CD4-positive, alpha-beta T cell treated with Interferon alpha-2 for 1 hour (primary cell): Measurements from ENCODE around the gene C6orf62.
"Not testable (repeated sequence)": the region's sequence is repeated elsewhere in the genome, so short reads cannot be mapped to it uniquely, and the experiment has no call there.

ENCODE experiments used
- DNase-seq, 2 donors: peaks; one replicate each; pipeline ENCODE4 v3.0.0-alpha.2; 2020 to 2022

C6orf62 gene

GRCh38 chr6:24719125-24719971 is at the start of gene C6orf62:
C6orf62 (minus strand) TSS chr6:24719154; CDS start chr6:24718668, 486 bp downstream.
- DNase-seq, result peak; percentile 41 to 62

- no peak for DNase-seq
These were observed 49.4 kb upstream of the C6orf62 start for GRCh38 chr6:24768361-24768760.

DNA sequence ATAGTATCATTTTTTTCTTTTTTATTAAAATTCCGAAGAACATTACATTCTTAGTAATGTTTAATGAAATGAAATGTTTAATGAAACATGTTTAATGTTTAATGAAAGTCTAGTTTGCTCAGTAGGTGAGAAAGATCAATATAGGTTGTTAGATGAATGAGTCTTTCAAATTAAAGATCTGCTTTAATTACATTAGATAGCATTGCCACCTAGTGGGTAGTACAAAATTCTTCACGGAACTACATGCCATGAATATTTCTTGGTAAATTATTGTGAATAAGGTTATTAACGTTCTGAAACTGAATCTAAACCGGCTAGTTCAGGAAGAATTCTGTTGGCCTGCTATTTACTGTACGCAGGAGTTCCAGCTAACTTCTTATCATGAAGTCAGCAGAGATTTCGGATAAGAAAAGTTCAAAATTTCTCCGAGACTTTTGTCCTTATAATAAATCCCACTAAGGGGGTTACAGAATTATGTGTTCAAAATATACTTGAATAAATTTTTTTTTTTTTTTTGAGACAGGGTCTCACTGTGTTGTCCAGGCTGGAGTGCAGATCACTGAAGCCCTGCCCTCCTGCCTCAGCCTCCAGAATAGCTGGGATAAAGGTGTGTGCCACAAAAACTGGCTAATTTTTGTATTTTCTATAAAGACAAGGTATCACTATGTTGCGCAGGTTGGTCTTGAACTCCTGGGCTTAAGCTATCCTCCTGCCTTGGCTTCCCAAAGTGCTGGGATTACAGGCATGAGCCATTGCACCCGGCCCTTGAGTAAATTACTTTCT is 47.9 kb upstream of the C6orf62 start:
- peak in 1 of 2 donors; percentile 54 for DNase-seq

DNA sequence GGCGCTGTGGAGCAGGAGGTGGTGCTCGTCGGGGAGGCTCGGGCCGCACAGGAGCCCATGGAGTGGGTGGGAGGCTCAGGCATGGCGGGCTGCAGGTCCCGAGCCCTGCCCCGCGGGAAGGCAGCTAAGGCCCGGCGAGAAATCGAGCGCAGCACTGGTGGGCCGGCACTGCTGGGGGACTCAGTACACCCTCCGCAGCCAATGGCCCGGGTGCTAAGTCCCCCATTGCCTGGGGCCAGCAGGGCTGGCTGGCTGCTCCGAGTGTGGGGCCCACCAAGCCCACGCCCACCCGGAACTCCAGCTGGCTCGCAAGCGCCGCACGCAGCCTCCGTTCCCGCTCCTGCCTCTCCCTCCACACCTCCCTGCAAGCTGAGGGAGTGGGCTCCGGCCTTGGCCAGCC is 47.0 kb upstream of the C6orf62 start:
- not testable (repeated sequence) for DNase-seq

DNA sequence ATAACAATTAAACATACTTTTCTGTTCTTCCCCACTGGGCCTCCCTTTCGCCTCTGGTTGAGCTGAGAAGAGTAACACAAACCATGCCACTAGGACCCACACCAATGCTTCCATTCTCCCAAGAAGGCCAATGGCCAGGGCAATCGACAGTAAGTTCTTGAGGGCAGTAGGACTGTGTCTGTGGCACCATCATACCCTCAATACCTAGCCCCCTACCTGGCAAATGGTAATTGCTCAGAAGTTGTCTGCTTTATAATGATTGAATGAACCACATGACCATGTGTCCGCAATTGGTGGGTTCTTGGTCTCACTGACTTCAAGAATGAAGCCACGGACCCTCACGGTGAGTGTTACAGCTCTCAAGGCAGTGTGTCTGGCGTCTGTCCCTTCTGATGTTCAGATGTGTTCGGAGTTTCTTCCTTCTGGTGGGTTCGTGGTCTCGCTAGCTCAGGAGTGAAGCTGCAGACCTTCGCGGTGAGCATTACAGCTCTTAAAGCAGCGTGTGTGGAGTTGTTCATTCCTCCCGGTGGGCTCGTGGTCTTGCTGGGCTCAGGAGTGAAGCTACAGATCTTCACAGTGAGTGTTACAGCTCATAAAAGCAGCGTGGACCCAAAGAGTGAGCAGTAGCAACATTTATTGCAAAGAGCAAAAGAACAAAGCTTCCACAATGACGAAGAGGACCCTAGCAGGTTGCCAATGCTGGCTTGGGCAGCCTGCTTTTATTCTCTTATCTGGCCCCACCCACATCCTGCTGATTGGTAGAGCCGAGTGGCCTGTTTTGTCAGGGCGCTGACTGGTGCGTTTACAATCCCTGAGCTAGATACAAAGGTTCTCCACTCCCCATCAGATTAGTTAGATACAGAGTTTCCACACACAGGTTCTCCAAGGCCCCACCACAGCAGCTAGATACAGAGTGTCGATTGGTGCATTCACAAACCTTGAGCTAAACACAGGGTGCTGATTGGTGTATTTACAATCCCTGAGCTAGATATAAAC is 46.2 kb upstream of the C6orf62 start:
- DNase-seq, result not testable (repeated sequence)

GRCh38 chr6:24763578-24763977 is 44.6 kb upstream of the C6orf62 start:
- no peak for DNase-seq

DNA sequence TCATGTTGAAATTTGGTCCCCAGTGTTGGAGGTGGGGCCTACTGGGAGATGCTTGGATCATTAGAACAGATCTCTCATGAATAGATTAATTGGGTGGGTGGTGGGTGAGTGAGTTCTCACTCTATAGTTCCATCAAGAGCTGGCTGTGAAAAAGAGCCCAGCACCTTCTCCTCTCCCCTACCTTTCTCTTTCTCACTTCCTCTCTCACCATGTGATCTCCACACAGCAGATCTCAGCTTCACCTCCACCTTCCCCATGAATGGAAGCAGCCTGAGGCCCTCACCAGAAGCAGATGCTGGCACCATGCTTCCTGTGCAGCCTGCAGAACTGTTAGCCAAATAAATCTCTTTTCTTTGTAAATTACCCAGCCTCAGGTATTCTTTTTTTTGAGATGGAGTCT is 42.9 kb upstream of the C6orf62 start:
- no peak for DNase-seq

GRCh38 chr6:24761193-24761835 is 42.4 kb upstream of the C6orf62 start:
- DNase-seq, result no peak

DNA sequence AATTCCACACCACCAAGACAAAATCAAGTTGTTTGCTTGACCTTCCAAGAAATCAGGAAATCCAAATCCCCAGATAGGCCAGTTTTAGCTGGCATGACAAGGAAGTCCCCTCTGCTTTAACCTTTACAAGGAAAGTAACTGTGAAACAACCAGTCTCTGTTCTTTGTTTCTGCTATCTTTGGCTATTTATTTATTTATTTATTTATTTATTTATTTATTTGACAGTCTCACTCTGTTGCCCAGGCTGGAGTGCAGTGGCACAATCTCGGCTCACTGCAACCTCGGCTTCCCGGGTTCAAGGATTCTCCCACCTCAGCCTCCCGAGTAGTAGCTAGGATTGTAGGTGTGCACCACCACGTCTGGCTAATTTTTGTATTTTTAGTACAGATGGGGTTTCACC is 41.3 kb upstream of the C6orf62 start:
- DNase-seq, result no peak

DNA sequence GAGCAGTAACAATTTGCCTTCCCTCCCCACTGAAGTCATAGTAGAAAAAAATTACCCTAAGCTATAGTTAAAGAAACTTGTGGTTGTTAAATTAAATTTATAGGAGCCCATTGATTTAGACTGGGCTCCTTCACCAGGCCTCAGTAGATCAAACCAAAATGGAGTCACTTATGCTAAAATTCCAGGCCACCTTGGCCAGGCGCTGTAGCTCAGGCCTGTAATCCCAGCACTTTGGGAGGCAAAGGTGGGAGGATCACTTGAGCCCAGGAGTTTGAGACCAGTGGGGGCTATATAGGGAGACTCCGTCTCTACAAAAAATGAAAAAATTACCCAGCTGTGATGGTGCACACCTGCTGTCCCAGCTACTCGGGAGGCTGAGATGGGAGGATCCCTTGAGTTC is 40.8 kb upstream of the C6orf62 start:
- no peak for DNase-seq

DNA sequence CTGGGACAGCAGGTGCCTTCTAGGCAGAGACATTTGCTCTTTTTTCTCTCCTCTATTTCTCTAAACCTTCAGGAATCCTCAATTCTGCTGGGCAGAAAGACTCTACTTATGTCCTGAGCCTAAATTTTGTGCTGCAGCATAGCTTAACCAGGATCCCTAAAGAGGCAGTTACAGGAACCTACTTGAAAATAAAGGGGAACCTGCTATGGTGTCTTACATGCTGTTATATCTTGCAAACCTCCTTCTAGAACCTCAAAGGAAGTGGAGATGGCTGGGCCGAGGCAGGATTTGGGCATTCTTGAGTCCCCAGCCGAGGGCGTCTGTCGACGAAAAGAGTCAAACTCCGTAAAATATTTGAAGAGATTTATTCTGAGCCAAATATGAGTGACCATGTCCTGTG is 38.7 kb upstream of the C6orf62 start:
- DNase-seq, result no peak

- DNase-seq, result no peak
These were observed 36.3 kb upstream of the C6orf62 start for GRCh38 chr6:24755279-24755678.

GRCh38 chr6:24754378-24754777 is 35.4 kb upstream of the C6orf62 start:
- DNase-seq, result not testable (repeated sequence)

DNA sequence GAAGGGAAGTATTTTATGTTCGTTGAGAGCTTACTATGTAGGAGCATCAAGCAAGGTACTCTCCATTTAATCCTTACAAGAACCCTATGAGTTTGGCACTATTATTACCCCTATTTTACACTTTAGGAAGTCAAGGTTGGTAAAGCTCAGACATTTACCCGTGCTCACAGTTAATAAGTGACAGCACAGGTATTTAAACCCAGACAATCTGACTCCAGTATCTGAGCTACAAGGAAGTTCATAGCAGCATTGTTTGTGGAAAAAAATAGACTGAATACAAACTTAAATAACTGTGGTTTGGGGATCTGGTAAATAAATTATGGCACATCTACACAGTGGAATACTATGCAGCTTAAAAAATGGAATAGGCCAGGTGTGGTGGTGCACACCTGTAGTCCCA is 34.6 kb upstream of the C6orf62 start:
- DNase-seq, result no peak

GRCh38 chr6:24752917-24753492 is 34.1 kb upstream of the C6orf62 start:
- DNase-seq, result no peak

GRCh38 chr6:24752503-24752902 is 33.5 kb upstream of the C6orf62 start:
- no peak for DNase-seq

DNA sequence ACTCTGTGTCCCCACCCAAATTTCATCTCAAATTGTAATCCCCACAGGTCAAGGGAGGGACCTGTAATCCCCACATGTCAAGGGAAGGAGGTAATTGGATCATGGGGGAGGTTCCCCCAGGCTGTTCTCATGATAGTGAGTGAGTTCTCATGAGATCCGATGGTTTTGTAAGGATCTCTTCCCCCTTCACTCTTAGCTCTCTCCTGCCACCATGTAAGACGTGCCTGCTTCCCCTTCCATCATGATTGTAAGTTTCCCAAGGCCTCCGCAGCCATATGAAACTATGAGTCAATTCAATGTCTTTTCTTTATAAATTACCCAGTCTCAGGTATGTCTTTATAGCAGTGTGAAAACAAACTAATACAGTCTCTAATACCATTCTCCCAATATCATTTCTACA is 31.9 kb upstream of the C6orf62 start:
- not testable (repeated sequence) for DNase-seq

DNA sequence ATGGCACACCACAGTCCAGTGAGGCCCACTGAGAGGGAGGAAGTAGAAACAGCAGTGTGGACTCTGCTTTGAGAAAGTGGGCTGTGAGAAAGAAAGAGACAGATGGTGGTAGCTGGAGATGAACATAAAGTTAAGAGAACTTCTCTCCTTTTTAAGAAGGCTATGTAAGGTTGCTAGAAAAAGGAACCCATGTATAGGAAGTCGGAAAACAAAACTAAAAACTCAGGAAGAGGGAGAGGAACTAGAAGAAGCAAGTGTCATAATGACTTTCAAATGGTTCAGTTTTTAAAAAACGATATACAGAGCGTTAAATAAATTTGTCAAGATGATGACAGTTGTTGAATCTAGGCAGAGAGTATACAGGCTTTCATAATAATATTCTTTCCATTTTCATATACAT is 30.3 kb upstream of the C6orf62 start:
- DNase-seq, result no peak

DNA sequence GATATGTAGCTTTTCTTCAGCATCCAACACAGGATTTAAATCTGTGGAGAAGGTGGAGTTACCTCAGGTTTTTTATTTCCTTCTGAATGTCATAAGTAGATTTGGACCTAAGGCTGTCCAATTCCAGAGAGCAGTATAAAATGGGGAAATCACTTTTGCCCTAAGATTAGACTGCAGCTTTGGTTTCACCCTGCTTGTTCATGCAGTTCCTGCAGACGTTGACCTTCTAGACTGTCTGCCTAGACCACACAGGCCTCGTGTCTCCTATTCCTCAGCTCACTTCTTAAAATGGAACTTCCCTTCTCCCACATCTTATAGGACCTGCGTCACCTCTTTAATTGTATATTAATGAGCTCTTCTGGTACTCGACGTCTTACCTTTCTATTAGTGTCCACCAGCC is 26.0 kb upstream of the C6orf62 start:
- peak in 1 of 2 donors; percentile 39 for DNase-seq

GRCh38 chr6:24743944-24744335 is 25.0 kb upstream of the C6orf62 start:
- no peak for DNase-seq

DNA sequence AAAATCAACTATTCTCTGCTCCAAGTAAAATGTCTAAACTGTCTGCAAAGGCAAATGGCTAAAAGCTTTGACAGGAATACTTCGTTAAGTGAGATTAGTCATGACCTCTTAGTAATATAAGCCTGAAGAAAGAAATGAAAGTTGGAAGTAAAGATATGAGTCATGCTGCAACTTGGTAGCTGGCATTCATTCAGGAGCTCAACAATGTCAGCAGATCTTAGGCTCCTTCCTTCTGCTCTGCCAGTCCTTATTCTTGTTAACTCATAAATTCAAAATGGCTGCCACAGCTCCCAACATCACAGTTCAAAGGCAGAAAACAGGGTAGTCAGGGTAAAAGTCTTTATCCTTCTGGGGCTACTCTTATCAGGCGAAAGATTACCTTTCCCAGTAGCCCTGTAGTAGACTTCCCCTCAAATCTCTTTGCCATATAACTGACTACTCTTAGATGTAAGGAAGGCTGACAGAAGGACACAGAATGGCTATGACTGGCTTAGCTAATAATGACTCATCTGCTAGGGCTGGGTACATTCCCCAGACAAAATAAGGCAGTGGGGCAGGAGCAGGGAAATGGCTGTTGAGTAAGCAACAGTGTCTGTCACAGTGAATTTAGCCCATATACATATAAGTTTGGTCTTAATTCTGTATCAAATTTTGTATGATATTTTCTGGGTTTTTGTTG is 24.4 kb upstream of the C6orf62 start:
- DNase-seq, result peak; percentile 10 to 46
